GM12878 (cell line): ENCODE data around the gene ACOT4. TPM values are rescaled to one million over a fixed set of nuclear protein-coding genes. Genes with fewer than 3 reads are reported as not detected.

ENCODE experiments used
- ATAC-seq: fragments of 200-7000 bp; cut with Tn5 transposase; 3 replicates; pipeline ENCODE4 v1.9.1; 2020; ENCODE audit warnings: mild to moderate bottlenecking, moderate library complexity
- BruUV-seq: library from RNA; stranded (reverse); fragments of 400-500 nt; replicated peaks from 2 replicates; lab custom pipeline; 2021; lab: Mats Ljungman, UMichigan
- CTCF ChIA-PET: fragments of 300-600 bp; sonication (Branson Sonifier 250); formaldehyde crosslinking; extraction: SDS; loops from one replicate; lab custom pipeline; 2021; ENCODE audit warnings: inconsistent platforms; lab: Yijun Ruan, JAX
- POLR2A ChIA-PET: fragments of 350-600 bp; formaldehyde crosslinking; extraction: SDS; loops from one replicate; lab custom pipeline; 2021; ENCODE audit warnings: inconsistent platforms; lab: Charles Lee
- RAD21 ChIA-PET: fragments of 300-600 bp; sonication (Branson Sonifier 250); formaldehyde crosslinking; loops from one replicate; lab custom pipeline; 2023; ENCODE audit warnings: antibody characterized with exemption; ENCODE audit not compliant: unreplicated experiment; lab: Charles Lee
- SMC1A ChIA-PET: fragments of 300-600 bp; sonication (Branson Sonifier 250); formaldehyde crosslinking; loops from one replicate; lab custom pipeline; 2023; ENCODE audit not compliant: unreplicated experiment, uncharacterized antibody; lab: Charles Lee
- DNase-seq: peaks from one replicate; pipeline ENCODE4 v3.0.0-alpha.2; 2011; ENCODE audit warnings: low read depth, low spot score
- FAIRE-seq: peaks from 3 replicates; lab custom pipeline; 2011; peaks lifted over from hg19 to GRCh38; lab: Jason Lieb, UNC
- H2AFZ ChIP-seq: 2 replicates; pipeline ENCODE4 v1.6.0; 2011; ENCODE audit warnings: low read depth, low read length, control low read depth; ENCODE audit not compliant: control insufficient read depth
- H3K27ac ChIP-seq: 2 replicates; pipeline ENCODE4 v1.5.1; 2011; ENCODE audit warnings: control low read depth; ENCODE audit not compliant: control insufficient read depth, insufficient read depth
- H3K27me3 ChIP-seq, 2 experiments: replicated peaks in 1 of 2; 2 replicates each; pipeline versions ENCODE4 v1.6.0 to v1.6.1; 2011; ENCODE audit warnings: low read length in 1 of 2; ENCODE audit not compliant: control insufficient read depth in 2 of 2, insufficient read depth in 2 of 2
- H3K36me3 ChIP-seq, 2 experiments: 2 replicates each; pipeline ENCODE4 v1.5.1; 2011; ENCODE audit warnings: low read length in 1 of 2; ENCODE audit not compliant: control insufficient read depth in 2 of 2, insufficient read depth in 2 of 2
- H3K4me1 ChIP-seq: 2 replicates; pipeline ENCODE4 v1.6.1; 2011; ENCODE audit warnings: mild to moderate bottlenecking, low read length, moderate library complexity, mixed read lengths; ENCODE audit not compliant: control insufficient read depth, insufficient read depth
- H3K4me2 ChIP-seq: 2 replicates; pipeline ENCODE4 v1.6.0; 2011; ENCODE audit warnings: control low read depth; ENCODE audit not compliant: control insufficient read depth, insufficient read depth
- H3K4me3 ChIP-seq: fragments of 200-600 bp; sonication (generic); 2 replicates; pipeline ENCODE4 v1.5.1; 2016
- H3K79me2 ChIP-seq: 2 replicates; pipeline ENCODE4 v1.6.0; 2011; ENCODE audit warnings: low read length; ENCODE audit not compliant: control insufficient read depth, insufficient read depth
- H3K9ac ChIP-seq: 2 replicates; pipeline ENCODE4 v1.8.0; 2011; ENCODE audit warnings: low read length, control low read depth, mixed read lengths; ENCODE audit not compliant: control insufficient read depth, insufficient read depth
- H3K9me3 ChIP-seq: replicated peaks from 3 replicates; pipeline ENCODE4 v1.5.1; 2011; ENCODE audit warnings: mild to moderate bottlenecking, low read length; ENCODE audit not compliant: control insufficient read depth, insufficient read depth
- H4K20me1 ChIP-seq: 2 replicates; pipeline ENCODE4 v1.6.0; 2011; ENCODE audit not compliant: control insufficient read depth, insufficient read depth
- ATF7 ChIP-seq: fragments of 450-650 bp; IDR thresholded peaks from 2 replicates; pipeline ENCODE4 v1.6.1; 2016; ENCODE audit warnings: low read depth, mild to moderate bottlenecking
- BMI1 ChIP-seq: fragments of 450-650 bp; IDR thresholded peaks from 2 replicates; pipeline ENCODE4 v1.6.1; 2016; ENCODE audit warnings: mild to moderate bottlenecking, moderate library complexity, borderline replicate concordance
- RAD51 ChIP-seq: fragments of 450-650 bp; IDR thresholded peaks from 2 replicates; pipeline ENCODE4 v1.6.1; 2016; ENCODE audit warnings: moderate library complexity, mild to moderate bottlenecking, inconsistent platforms
- RFX5 ChIP-seq: IDR thresholded peaks from 2 replicates; pipeline ENCODE4 v1.6.1; 2011; ENCODE audit warnings: low read depth, low read length, improper control_type of control experiment
- ZSCAN29 ChIP-seq: fragments of 450-650 bp; IDR thresholded peaks from 2 replicates; pipeline ENCODE4 v1.6.1; 2017; ENCODE audit warnings: mild to moderate bottlenecking, moderate library complexity
- ZZZ3 ChIP-seq: IDR thresholded peaks from 2 replicates; pipeline ENCODE4 v1.6.1; 2011; ENCODE audit warnings: low read depth; ENCODE audit not compliant: control insufficient read depth, insufficient read length
- WGBS: methylation state at CpG from one replicate; pipeline ENCODE4 v1.1.6; 2016; ENCODE audit warnings: low lambda C conversion rate; ENCODE audit not compliant: insufficient replicate concordance, insufficient coverage; ENCODE audit errors: missing lambda C conversion rate; 5-methylcytosine and 5-hydroxymethylcytosine counted together
- in situ Hi-C: fragments of 300-500 bp; cut with MboI; formaldehyde crosslinking; loops from 9 replicates; pipeline ENCODE4 v1.14.3; 2018; ENCODE audit warnings: mixed read lengths
- intact Hi-C: fragments of 100-400 bp; cut with micrococcal nuclease; formaldehyde crosslinking; loops from one replicate; pipeline ENCODE4 v1.14.2; 2022; ENCODE audit not compliant: unreplicated experiment
- polyA plus RNA-seq, 11 experiments: library from polyadenylated mRNA; depleted of rRNA in 4 of 11; unstranded in 6 of 11; stranded (reverse) in 5 of 11; fragments of >200 nt; fragmentation: Nextera tagmentation in 4 of 11; fragmentation: Illumina TruSeq in 1 of 11; extraction: Ambion mirVana in 4 of 11; extraction: Trizol in 1 of 11; gene quantifications; 1 replicate in 1 of 11; 2 replicates in 10 of 11; pipeline versions ENCODE4 v1.2.1 to v1.2.3, GENCODE V29; 2011 to 2016; ENCODE audit warnings: inconsistent platforms in 2 of 11, missing spikeins in 2 of 11, low read depth in 1 of 11
- total RNA-seq, 4 experiments: library from RNA; depleted of rRNA in 3 of 4; stranded (reverse); fragments of >200 nt in 3 of 4; fragmentation: Illumina TruSeq in 1 of 4; extraction: Trizol in 1 of 4; gene quantifications; 2 replicates each; pipeline versions ENCODE4 v1.2.1 to v1.2.3, GENCODE V29; 2013 to 2021
- TF ChIP-seq, protein P1 (sequence below): IDR thresholded peaks from 2 replicates; pipeline ENCODE4 v1.6.1; 2011; ENCODE audit warnings: borderline replicate concordance, low read depth, mild to moderate bottlenecking, moderate library complexity, low read length; ENCODE audit not compliant: insufficient read depth, poor library complexity, severe bottlenecking

Gene ACOT4
- total and polyA plus RNA-seq, 10 of the 15 experiments (the other 5 are each of a cell fraction or from before 2014, with no cell fraction given) = 0.68 to 3.8 (median 2.0) TPM

DNA sequence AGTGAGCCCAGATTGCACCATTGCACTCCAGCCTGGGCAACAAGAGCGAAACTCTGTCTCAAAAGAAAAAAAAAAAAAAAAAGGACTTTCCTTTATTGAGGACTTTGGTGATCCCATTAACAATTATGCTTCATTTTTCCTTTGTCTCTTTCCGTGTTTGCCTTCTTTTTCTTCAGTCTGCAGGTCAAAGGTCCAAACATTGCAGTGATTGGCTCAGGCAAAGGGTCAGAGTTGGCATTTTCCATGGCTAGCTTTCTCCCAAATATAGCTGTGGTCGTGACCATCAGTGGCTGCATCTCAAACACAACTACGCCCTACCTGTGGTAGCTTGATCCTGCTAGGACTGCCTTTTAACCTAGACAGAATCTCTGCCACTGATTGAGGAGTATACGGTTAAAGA lies 46.2 kb downstream of the ACOT4 start:
- RAD21 ChIA-PET = interaction anchor here (0.7 to 1.4 kb wide), 3 partner anchors 11 to 289 kb away, joined by 3 to 6 read pairs (median 4); no protein-coding TSS in a partner anchor
- TF ChIP-seq BMI1 (no peak), ZSCAN29 (no peak), RAD51 (no peak), ATF7 (no peak), ZZZ3 (no peak), RFX5 (no peak)
- TF ChIP-seq, protein P1, sequence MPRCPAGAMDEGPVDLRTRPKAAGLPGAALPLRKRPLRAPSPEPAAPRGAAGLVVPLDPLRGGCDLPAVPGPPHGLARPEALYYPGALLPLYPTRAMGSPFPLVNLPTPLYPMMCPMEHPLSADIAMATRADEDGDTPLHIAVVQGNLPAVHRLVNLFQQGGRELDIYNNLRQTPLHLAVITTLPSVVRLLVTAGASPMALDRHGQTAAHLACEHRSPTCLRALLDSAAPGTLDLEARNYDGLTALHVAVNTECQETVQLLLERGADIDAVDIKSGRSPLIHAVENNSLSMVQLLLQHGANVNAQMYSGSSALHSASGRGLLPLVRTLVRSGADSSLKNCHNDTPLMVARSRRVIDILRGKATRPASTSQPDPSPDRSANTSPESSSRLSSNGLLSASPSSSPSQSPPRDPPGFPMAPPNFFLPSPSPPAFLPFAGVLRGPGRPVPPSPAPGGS = no peak

More for the DNA sequence above, 46.2 kb downstream of the ACOT4 start:
- POLR2A ChIA-PET = interaction anchor here (0.5 to 0.7 kb wide), 3 partner anchors 115 to 1150 kb away, joined by 3 to 7 read pairs (median 5); no protein-coding TSS in a partner anchor
- H3K27me3 ChIP-seq = peaks cover 0 to 3% of the 10 kb centered on the region in 2 experiments; a peak in 1 of 4 replicates
- DNase-seq (no peak), FAIRE-seq (no peak), ATAC-seq (no peak)
- H3K9ac ChIP-seq = no peak overlapping the region
- no TSS peak for BruUV-seq
- H3K4me2 ChIP-seq = no peak overlapping the region
- no peaks in the 10 kb centered on the region for H4K20me1 ChIP-seq
- intact Hi-C loops (loop anchor here (10.0 kb wide), 2 partner anchors 227 to 397 kb away; no protein-coding TSS in a partner anchor), in situ Hi-C loops (no loop called here)
- H3K36me3 ChIP-seq = no peaks in the 10 kb centered on the region
- 40% methylated on average over 5 of the region's 5 CpGs for WGBS
- no peak overlapping the region for H3K27ac ChIP-seq
- CTCF ChIA-PET = interaction anchor here (0.5 to 13.1 kb wide), 3 partner anchors 129 to 638 kb away, joined by 3 to 220 read pairs (median 3); no protein-coding TSS in a partner anchor
- H3K4me1 ChIP-seq = peaks cover 8% of the 10 kb centered on the region
- SMC1A ChIA-PET = interaction anchor here (1.5 to 2.3 kb wide), 3 partner anchors 11 to 129 kb away, joined by 4 to 7 read pairs (median 5); no protein-coding TSS in a partner anchor
- H3K4me3 ChIP-seq = no peak overlapping the region
- H3K79me2 ChIP-seq = no peaks in the 10 kb centered on the region
- no peaks in the 10 kb centered on the region for H3K9me3 ChIP-seq
- H2AFZ ChIP-seq = no peak overlapping the region
